ENCODE data around the gene SAP130.

- TF ChIP-seq POLR2A (IDR thresholded peaks at IDR 0.05) (no peak), CTCF (IDR thresholded peaks at IDR 0.05) (no peak), EP300 (IDR thresholded peaks at IDR 0.05) (no peak)
These were observed 1.2 kb downstream of the SAP130 start for GRCh38 chr2:128026448-128027277.
